Neuronal stem cell (in vitro differentiated cells): ENCODE measurements around the gene KLRK1.
"Not testable (repeated sequence)": the region's sequence is repeated elsewhere in the genome, so short reads cannot be mapped to it uniquely, and the experiment has no call there.

ENCODE experiments used
- DNase-seq: peaks from one replicate; pipeline ENCODE4 v3.0.0-alpha.2; 2013; ENCODE audit warnings: low spot score
- H2AFZ ChIP-seq: one replicate; pipeline ENCODE4 v1.6.1; 2013; ENCODE audit warnings: mild to moderate bottlenecking, low read length, inconsistent platforms
- H2AK5ac ChIP-seq: 2 replicates; pipeline ENCODE4 v1.6.1; 2013; ENCODE audit warnings: low read depth, mild to moderate bottlenecking, inconsistent platforms, low read length, moderate library complexity, mixed read lengths
- H2BK120ac ChIP-seq: 2 replicates; pipeline ENCODE4 v1.6.1; 2013; ENCODE audit warnings: low read depth, mild to moderate bottlenecking, inconsistent platforms, low read length, moderate library complexity, mixed read lengths
- H2BK12ac ChIP-seq: one replicate; pipeline ENCODE4 v1.6.1; 2013; ENCODE audit warnings: low read length, inconsistent platforms
- H2BK15ac ChIP-seq: 2 replicates; pipeline ENCODE4 v1.6.1; 2013; ENCODE audit warnings: mild to moderate bottlenecking, low read length, inconsistent platforms, mixed read lengths
- H2BK5ac ChIP-seq: one replicate; pipeline ENCODE4 v1.6.1; 2013; ENCODE audit warnings: inconsistent platforms, mild to moderate bottlenecking, low read length, moderate library complexity
- H3K14ac ChIP-seq: one replicate; pipeline ENCODE4 v1.6.1; 2013; ENCODE audit warnings: low read length, inconsistent platforms
- H3K18ac ChIP-seq: 2 replicates; pipeline ENCODE4 v1.6.1; 2013; ENCODE audit warnings: low read length, inconsistent platforms
- H3K23ac ChIP-seq: 2 replicates; pipeline ENCODE4 v1.6.1; 2013; ENCODE audit warnings: low read depth, mild to moderate bottlenecking, mixed read lengths, low read length, inconsistent platforms; ENCODE audit not compliant: poor library complexity
- H3K27ac ChIP-seq: replicated peaks from 3 replicates; pipeline ENCODE4 v1.5.1; 2013; ENCODE audit warnings: low read length, inconsistent platforms
- H3K27me3 ChIP-seq, 3 experiments: 2 replicates each; pipeline ENCODE4 v1.6.1; 2013; ENCODE audit warnings: low read length in 3 of 3, mild to moderate bottlenecking in 2 of 3, inconsistent platforms in 1 of 3, low read depth in 1 of 3, mixed read lengths in 1 of 3, moderate library complexity in 1 of 3; ENCODE audit not compliant: control insufficient read depth in 3 of 3, insufficient read depth in 3 of 3
- H3K36me3 ChIP-seq, 2 donors: replicated peaks in 1 of 2; 2 replicates each; pipeline ENCODE4 v1.6.1; 2013; ENCODE audit warnings: low read length in 2 of 2; ENCODE audit not compliant: control insufficient read depth in 2 of 2, insufficient read depth in 2 of 2
- H3K4ac ChIP-seq: 2 replicates; pipeline ENCODE4 v1.6.1; 2013; ENCODE audit warnings: inconsistent platforms, mild to moderate bottlenecking, low read length, moderate library complexity
- H3K4me1 ChIP-seq, 2 donors: 1 replicate in 1 of 2; 2 replicates in 1 of 2; pipeline ENCODE4 v1.6.1; 2013; ENCODE audit warnings: low read length in 2 of 2, low read depth in 1 of 2; ENCODE audit not compliant: control insufficient read depth in 2 of 2, insufficient read depth in 1 of 2
- H3K4me2 ChIP-seq: one replicate; pipeline ENCODE4 v1.6.1; 2013; ENCODE audit warnings: mild to moderate bottlenecking, low read length, inconsistent platforms; ENCODE audit not compliant: insufficient read depth, poor library complexity, severe bottlenecking
- H3K4me3 ChIP-seq, 2 donors: 2 replicates each; pipeline ENCODE4 v1.5.1; 2013; ENCODE audit warnings: low read length in 2 of 2, mild to moderate bottlenecking in 2 of 2, inconsistent platforms in 1 of 2, moderate library complexity in 1 of 2
- H3K79me1 ChIP-seq: one replicate; pipeline ENCODE4 v1.6.1; 2013; ENCODE audit warnings: low read depth, mild to moderate bottlenecking, inconsistent platforms, low read length, moderate library complexity
- H3K9ac ChIP-seq: one replicate; pipeline ENCODE4 v1.6.1; 2013; ENCODE audit warnings: mild to moderate bottlenecking, low read depth, low read length, inconsistent platforms; ENCODE audit not compliant: poor library complexity
- H3K9me3 ChIP-seq, 2 donors: replicated peaks in 1 of 2; 2 replicates each; pipeline versions ENCODE3 to v1.6.1; 2013; ENCODE audit warnings: low read length in 2 of 2, mild to moderate bottlenecking in 2 of 2, inconsistent platforms in 1 of 2, low read depth in 1 of 2, mixed read lengths in 1 of 2, moderate library complexity in 1 of 2; ENCODE audit not compliant: control insufficient read depth in 2 of 2, insufficient read depth in 1 of 2
- H4K8ac ChIP-seq: one replicate; pipeline ENCODE4 v1.6.1; 2013; ENCODE audit warnings: low read depth, mild to moderate bottlenecking, inconsistent platforms, low read length, moderate library complexity
- H4K91ac ChIP-seq: one replicate; pipeline ENCODE4 v1.6.1; 2013; ENCODE audit warnings: low read length, low read depth, mild to moderate bottlenecking, inconsistent platforms; ENCODE audit not compliant: poor library complexity
- WGBS, 2 donors: extraction: QIAGEN DNeasy Blood & Tissue Kit; methylation state at CpG; one replicate each; pipeline ENCODE4 v1.1.7; 2013; ENCODE audit warnings: missing lambda C conversion rate in 2 of 2, mixed read lengths in 1 of 2; ENCODE audit not compliant: insufficient read length in 2 of 2, insufficient replicate concordance in 1 of 2; ENCODE audit errors: extremely low coverage in 2 of 2; 5-methylcytosine and 5-hydroxymethylcytosine counted together

KLRK1 gene

DNA sequence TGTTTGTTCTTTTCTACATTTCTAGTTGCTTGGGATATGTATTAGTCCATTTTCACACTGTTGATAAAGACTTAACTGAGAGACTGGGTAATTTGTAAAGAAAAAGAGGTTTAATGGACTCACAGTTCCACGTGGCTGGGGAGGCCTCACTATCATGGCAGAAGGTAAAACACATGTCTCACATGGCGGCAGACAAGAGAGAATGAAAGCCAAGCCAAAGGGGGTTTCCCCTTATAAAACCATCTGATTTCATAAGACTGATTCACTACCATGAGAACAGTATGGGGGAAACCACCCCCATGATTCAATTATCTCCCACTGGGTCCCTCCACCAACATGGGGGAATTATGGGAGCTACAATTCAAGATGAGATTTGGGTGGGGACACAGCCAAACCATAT lies 61.1 kb downstream of the KLRK1 start:
- not testable (repeated sequence) for H3K9ac ChIP-seq, H2BK12ac ChIP-seq, H3K4ac ChIP-seq, H3K27me3 ChIP-seq, H3K14ac ChIP-seq, H2BK120ac ChIP-seq, H3K4me2 ChIP-seq, H3K23ac ChIP-seq, H2BK15ac ChIP-seq, H4K91ac ChIP-seq, H3K27ac ChIP-seq, DNase-seq, H3K79me1 ChIP-seq, H3K36me3 ChIP-seq, H3K9me3 ChIP-seq, H3K18ac ChIP-seq, H3K4me3 ChIP-seq, H2AK5ac ChIP-seq, H2AFZ ChIP-seq, H2BK5ac ChIP-seq, H3K4me1 ChIP-seq, H4K8ac ChIP-seq
- no CpG with 5 or more reads among the region's 2 CpGs for WGBS, 2 donors
